Fibroblast of mammary gland (primary cell): ENCODE data around the gene GLIS1.

Experiments
- DNase-seq: peaks from one replicate; pipeline ENCODE4 v3.0.0-alpha.2; 2010; ENCODE audit warnings: low read depth
- H3K4me3 ChIP-seq: 2 replicates; pipeline ENCODE4 v1.5.1; 2011; ENCODE audit warnings: low read depth, mild to moderate bottlenecking, low read length, moderate library complexity; ENCODE audit not compliant: control insufficient read depth
- CTCF ChIP-seq: conservative IDR thresholded peaks from 2 replicates; pipeline ENCODE4 v1.5.1; 2011; ENCODE audit warnings: low read depth, low read length, inconsistent platforms; ENCODE audit not compliant: control insufficient read depth, insufficient read depth

Gene GLIS1

GRCh38 chr1:53693773-53694717 is 44.9 kb downstream of the GLIS1 start:
- no peak overlapping the region for H3K4me3 ChIP-seq
- DNase-seq, result peak; percentile 47
- no peak for TF ChIP-seq CTCF

DNA sequence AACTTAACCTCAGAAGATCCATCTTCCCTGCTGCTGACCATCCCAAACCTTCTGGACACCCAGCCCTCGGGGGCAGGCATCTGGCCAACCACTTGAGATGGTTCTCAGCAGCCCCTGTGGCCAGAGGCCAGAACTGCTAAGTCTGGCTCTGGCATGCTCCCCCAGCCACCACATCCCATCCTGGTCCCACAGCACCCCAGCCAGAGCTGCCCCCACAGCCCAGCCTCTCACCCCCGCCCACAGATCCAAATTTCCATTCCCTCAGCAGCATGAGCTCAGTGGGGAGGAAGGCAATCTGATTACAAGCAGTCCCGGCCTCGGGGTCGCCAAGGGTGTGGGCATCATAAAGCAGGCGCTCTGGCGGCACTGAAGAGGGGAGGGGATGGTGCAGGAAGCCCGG is 45.6 kb downstream of the GLIS1 start:
- DNase-seq, result no peak
- no peak overlapping the region for H3K4me3 ChIP-seq
- TF ChIP-seq CTCF, result no peak

DNA sequence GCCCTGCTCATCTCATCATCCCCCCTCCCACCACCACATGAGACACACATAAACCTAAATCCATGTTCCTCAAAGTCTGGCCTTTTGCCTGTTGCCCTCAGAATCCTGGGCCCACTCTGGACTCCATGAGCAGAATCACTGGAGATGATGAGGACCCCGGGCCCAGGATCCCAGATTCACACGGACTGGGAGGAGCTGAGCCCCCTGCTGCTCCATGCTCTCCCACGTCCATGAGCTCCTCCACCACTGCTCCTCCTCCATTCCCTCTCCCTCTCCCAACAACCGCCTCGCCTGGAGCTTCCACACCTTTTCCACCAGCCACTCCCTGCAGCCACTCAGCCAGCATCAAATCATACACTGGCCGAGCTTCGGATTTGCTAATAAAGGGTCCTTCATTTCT is 47.6 kb downstream of the GLIS1 start:
- no peak for DNase-seq
- TF ChIP-seq CTCF, result no peak
- no peak overlapping the region for H3K4me3 ChIP-seq

GRCh38 chr1:53690411-53690810 is 48.6 kb downstream of the GLIS1 start:
- no peak overlapping the region for H3K4me3 ChIP-seq
- DNase-seq, result no peak
- no peak for TF ChIP-seq CTCF

- H3K4me3 ChIP-seq, result no peak overlapping the region
- TF ChIP-seq CTCF, result no peak
- DNase-seq, result no peak
Measured at GRCh38 chr1:53689736-53690326, 49.1 kb downstream of the GLIS1 start.

GRCh38 chr1:53689223-53689622 is 49.7 kb downstream of the GLIS1 start:
- no peak for DNase-seq
- TF ChIP-seq CTCF, result no peak

More at GRCh38 chr1:53689223-53689622, 49.7 kb downstream of the GLIS1 start:
- H3K4me3 ChIP-seq, result no peak overlapping the region
